H9 (cell line): ENCODE measurements around the gene CHST8. TPM values are rescaled to one million over a fixed set of nuclear protein-coding genes. Genes with fewer than 3 reads are reported as not detected.

Experiments used
- DNase-seq: peaks from one replicate; pipeline ENCODE4 v3.0.0-alpha.2; 2017
- H2AFZ ChIP-seq: one replicate; pipeline ENCODE4 v1.6.1; 2013; ENCODE audit warnings: mild to moderate bottlenecking, low read length, control low read depth, moderate library complexity
- H2AK5ac ChIP-seq: 2 replicates; pipeline ENCODE4 v1.6.1; 2013; ENCODE audit warnings: low read length, control low read depth, mixed read lengths; ENCODE audit not compliant: insufficient read length
- H2BK120ac ChIP-seq: one replicate; pipeline ENCODE4 v1.6.1; 2013; ENCODE audit warnings: low read depth, mild to moderate bottlenecking, low read length, control low read depth, inconsistent platforms; ENCODE audit not compliant: poor library complexity, severe bottlenecking
- H2BK12ac ChIP-seq: 2 replicates; pipeline ENCODE4 v1.6.1; 2013; ENCODE audit warnings: low read length, control low read depth, mixed read lengths, low read depth; ENCODE audit not compliant: insufficient read length
- H2BK15ac ChIP-seq: 2 replicates; pipeline ENCODE4 v1.6.1; 2013; ENCODE audit warnings: low read depth, low read length, control low read depth
- H2BK20ac ChIP-seq: one replicate; pipeline ENCODE4 v1.6.1; 2013; ENCODE audit warnings: low read depth, mild to moderate bottlenecking, low read length, control low read depth, inconsistent platforms; ENCODE audit not compliant: poor library complexity, severe bottlenecking
- H2BK5ac ChIP-seq: 2 replicates; pipeline ENCODE4 v1.6.1; 2013; ENCODE audit warnings: low read length, control low read depth, mixed read lengths; ENCODE audit not compliant: insufficient read length
- H3K14ac ChIP-seq: 2 replicates; pipeline ENCODE4 v1.6.1; 2013; ENCODE audit warnings: low read length, control low read depth; ENCODE audit not compliant: insufficient read depth
- H3K18ac ChIP-seq: 2 replicates; pipeline ENCODE4 v1.6.1; 2013; ENCODE audit warnings: low read depth, mild to moderate bottlenecking, mixed read lengths, low read length, control low read depth; ENCODE audit not compliant: insufficient read length
- H3K23ac ChIP-seq: 2 replicates; pipeline ENCODE4 v1.6.1; 2013; ENCODE audit warnings: low read length, control low read depth, mixed read lengths, low read depth; ENCODE audit not compliant: insufficient read length
- H3K23me2 ChIP-seq: 2 replicates; pipeline ENCODE4 v1.6.1; 2013; ENCODE audit warnings: low read depth, mild to moderate bottlenecking, mixed read lengths, low read length, control low read depth; ENCODE audit not compliant: insufficient read length, poor library complexity, severe bottlenecking
- H3K27ac ChIP-seq: 2 replicates; pipeline ENCODE4 v1.5.1; 2013; ENCODE audit warnings: low read length, control low read depth, mixed read lengths, low read depth; ENCODE audit not compliant: insufficient read length
- H3K27me3 ChIP-seq: 2 replicates; pipeline ENCODE4 v1.6.1; 2013; ENCODE audit warnings: low read length, control low read depth, inconsistent platforms; ENCODE audit not compliant: insufficient read depth
- H3K4ac ChIP-seq: 2 replicates; pipeline ENCODE4 v1.6.1; 2013; ENCODE audit warnings: low read depth, mild to moderate bottlenecking, control low read depth, inconsistent platforms, low read length, moderate library complexity
- H3K4me1 ChIP-seq: 2 replicates; pipeline ENCODE4 v1.6.1; 2013; ENCODE audit warnings: low read length, control low read depth, inconsistent platforms; ENCODE audit not compliant: insufficient read depth
- H3K4me2 ChIP-seq: 2 replicates; pipeline ENCODE4 v1.6.1; 2013; ENCODE audit warnings: low read length, control low read depth, mixed read lengths; ENCODE audit not compliant: insufficient read length, insufficient read depth
- H3K56ac ChIP-seq: 2 replicates; pipeline ENCODE4 v1.6.1; 2013; ENCODE audit warnings: low read depth, mild to moderate bottlenecking, mixed read lengths, low read length, control low read depth; ENCODE audit not compliant: insufficient read length
- H3K79me1 ChIP-seq: 2 replicates; pipeline ENCODE4 v1.6.1; 2013; ENCODE audit warnings: low read depth, mild to moderate bottlenecking, moderate library complexity, low read length, control low read depth, inconsistent platforms; ENCODE audit not compliant: insufficient read depth, poor library complexity, severe bottlenecking
- H3K79me2 ChIP-seq: 2 replicates; pipeline ENCODE4 v1.6.1; 2013; ENCODE audit warnings: low read length, control low read depth, inconsistent platforms; ENCODE audit not compliant: insufficient read depth
- H3K9ac ChIP-seq: 2 replicates; pipeline ENCODE4 v1.6.1; 2013; ENCODE audit warnings: low read length, control low read depth, mixed read lengths; ENCODE audit not compliant: insufficient read length; ENCODE audit errors: extremely low read depth
- H3K9me3 ChIP-seq: one replicate; pipeline ENCODE4 v1.6.1; 2013; ENCODE audit warnings: low read depth, low read length, inconsistent platforms; ENCODE audit not compliant: control insufficient read depth
- H3T11ph ChIP-seq: one replicate; pipeline ENCODE4 v1.6.1; 2013; ENCODE audit warnings: mild to moderate bottlenecking, low read length, control low read depth, inconsistent platforms
- H4K20me1 ChIP-seq: one replicate; pipeline ENCODE4 v1.6.1; 2013; ENCODE audit not compliant: control insufficient read depth, insufficient read length, insufficient read depth
- H4K5ac ChIP-seq: 2 replicates; pipeline ENCODE4 v1.6.1; 2013; ENCODE audit warnings: low read depth, mild to moderate bottlenecking, mixed read lengths, low read length, control low read depth; ENCODE audit not compliant: insufficient read length
- H4K8ac ChIP-seq: replicated peaks from 2 replicates; pipeline ENCODE4 v1.6.1; 2013; ENCODE audit warnings: low read length, control low read depth, mixed read lengths, low read depth; ENCODE audit not compliant: insufficient read length
- H4K91ac ChIP-seq: 2 replicates; pipeline ENCODE4 v1.6.1; 2013; ENCODE audit warnings: low read depth, mild to moderate bottlenecking, moderate library complexity, mixed read lengths, low read length, control low read depth; ENCODE audit not compliant: insufficient read length
- H3K27ac Mint-ChIP-seq, 3 experiments: 2 replicates in 2 of 3; 3 replicates in 1 of 3; pipeline ENCODE4 v1.8.0; 2020 to 2021; ENCODE audit warnings: mixed read lengths in 3 of 3, mild to moderate bottlenecking in 1 of 3, moderate library complexity in 1 of 3
- H3K27me3 Mint-ChIP-seq: 2 replicates; pipeline ENCODE4 v1.8.0; 2021; ENCODE audit warnings: low read depth, mild to moderate bottlenecking, moderate library complexity, mixed read lengths
- H3K36me3 Mint-ChIP-seq, 3 experiments: 2 replicates in 2 of 3; 3 replicates in 1 of 3; pipeline ENCODE4 v1.8.0; 2020 to 2021; ENCODE audit warnings: low read depth in 3 of 3, mixed read lengths in 3 of 3; ENCODE audit not compliant: insufficient read depth in 1 of 3
- H3K4me1 Mint-ChIP-seq, 2 experiments: 2 replicates each; pipeline ENCODE4 v1.8.0; 2020; ENCODE audit warnings: mixed read lengths in 2 of 2
- H3K4me3 Mint-ChIP-seq, 2 experiments: 2 replicates in 1 of 2; 3 replicates in 1 of 2; pipeline ENCODE4 v1.8.0; 2020 to 2021; ENCODE audit warnings: mild to moderate bottlenecking in 2 of 2, mixed read lengths in 2 of 2, moderate library complexity in 1 of 2
- H3K9me3 Mint-ChIP-seq, 2 experiments: 2 replicates in 1 of 2; 3 replicates in 1 of 2; pipeline ENCODE4 v1.8.0; 2020; ENCODE audit warnings: mild to moderate bottlenecking in 2 of 2, mixed read lengths in 2 of 2, moderate library complexity in 1 of 2
- WGBS: extraction: QIAGEN DNeasy Blood & Tissue Kit; methylation state at CpG from one replicate; pipeline ENCODE4 v1.1.7; 2013; ENCODE audit warnings: missing lambda C conversion rate, low lambda C conversion rate, mixed read lengths; ENCODE audit not compliant: insufficient read length; ENCODE audit errors: extremely low coverage; 5-methylcytosine and 5-hydroxymethylcytosine counted together
- total RNA-seq: library from RNA; stranded (reverse); gene quantifications from 2 replicates; pipeline ENCODE4 v1.2.1, GENCODE V29; 2021
- TF ChIP-seq, protein P1 (sequence below): fragments of 200-600 bp; sonication (generic); conservative IDR thresholded peaks from 3 replicates; pipeline ENCODE4 v1.8.0; 2021; ENCODE audit warnings: antibody characterized with exemption, mild to moderate bottlenecking

CHST8 gene
- total RNA-seq, 1 experiment from 2014 or later, result 5.1 TPM

DNA sequence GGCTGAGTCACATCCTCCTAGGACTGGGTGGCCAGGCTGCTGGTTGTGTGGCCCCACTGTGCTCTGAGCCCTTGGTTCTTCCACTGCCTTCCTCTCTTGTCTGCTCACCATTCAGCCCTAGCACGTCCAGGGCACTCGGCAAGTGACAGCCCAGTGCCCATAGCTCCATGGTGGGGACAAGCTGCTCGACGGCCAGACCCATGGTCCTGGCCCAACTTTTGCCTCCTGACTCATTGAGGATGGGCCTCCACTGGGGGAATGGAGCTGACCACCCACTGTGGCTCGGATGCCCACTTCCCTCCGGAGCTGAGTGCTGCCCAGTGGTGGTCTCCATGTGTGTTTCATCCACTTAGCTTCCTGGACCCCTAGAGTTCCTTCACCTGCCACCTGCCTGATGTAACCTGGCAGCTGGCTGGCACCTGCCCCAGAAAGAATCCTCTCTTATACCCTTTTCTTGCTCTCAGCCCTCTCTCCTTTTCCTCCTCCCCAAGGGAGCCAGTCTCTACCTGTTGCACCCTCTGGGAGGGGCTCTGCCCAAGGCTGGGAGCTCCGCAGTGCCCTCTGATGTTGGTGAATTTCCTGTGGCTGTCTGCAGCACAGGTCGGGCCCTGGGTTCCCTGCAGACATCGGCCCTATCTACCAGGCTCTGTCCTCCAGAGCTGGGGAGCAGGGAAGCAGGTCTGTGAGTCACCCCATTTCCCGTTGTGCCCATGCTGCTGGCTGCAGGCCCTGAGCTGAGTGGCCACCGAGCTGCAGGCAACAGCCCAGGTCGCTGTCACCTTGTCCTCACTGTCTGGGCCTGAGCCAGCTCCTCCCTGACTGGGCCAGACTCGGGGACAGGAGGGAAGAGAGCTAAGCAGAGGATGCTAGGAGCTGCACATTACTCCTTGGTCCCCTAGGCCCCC lies 7.4 kb downstream of the CHST8 start:
- H3K4me1 ChIP-seq, result peaks cover 2% of the 10 kb centered on the region; the same call in 1 of the 2 replicates
- no peak overlapping the region for H2AK5ac ChIP-seq
- no peak overlapping the region for H4K8ac ChIP-seq
- peaks cover 30% of the 10 kb centered on the region for H3K27me3 Mint-ChIP-seq
- H3K4me3 Mint-ChIP-seq, result peak overlapping the region in 1 of 2 experiments; percentile 33; a peak in 1 of 5 replicates
- no peak overlapping the region for H3K4ac ChIP-seq
- H3T11ph ChIP-seq, result no peak overlapping the region
- H3K9ac ChIP-seq, result no peak overlapping the region
- H2AFZ ChIP-seq, result no peak overlapping the region
- H3K27me3 ChIP-seq, result peaks cover under 1% of the 10 kb centered on the region; the same call in 1 of the 2 replicates
- no peak overlapping the region; the same call in 1 of the 2 replicates for H3K14ac ChIP-seq
- no peak overlapping the region for H3K27ac ChIP-seq
- H3K79me1 ChIP-seq, result no peaks in the 10 kb centered on the region
- no peak overlapping the region for H3K56ac ChIP-seq
- no peaks in the 10 kb centered on the region; the same call in 1 of the 2 replicates for H3K79me2 ChIP-seq
- no peak overlapping the region for H2BK20ac ChIP-seq
- H3K4me1 Mint-ChIP-seq, result peaks cover 16 to 21% of the 10 kb centered on the region in 2 experiments
- no peak overlapping the region for H2BK120ac ChIP-seq
- no peaks in the 10 kb centered on the region for H3K9me3 ChIP-seq
- no peak overlapping the region for H4K91ac ChIP-seq
- no peaks in the 10 kb centered on the region for H3K9me3 Mint-ChIP-seq
- TF ChIP-seq, protein P1, sequence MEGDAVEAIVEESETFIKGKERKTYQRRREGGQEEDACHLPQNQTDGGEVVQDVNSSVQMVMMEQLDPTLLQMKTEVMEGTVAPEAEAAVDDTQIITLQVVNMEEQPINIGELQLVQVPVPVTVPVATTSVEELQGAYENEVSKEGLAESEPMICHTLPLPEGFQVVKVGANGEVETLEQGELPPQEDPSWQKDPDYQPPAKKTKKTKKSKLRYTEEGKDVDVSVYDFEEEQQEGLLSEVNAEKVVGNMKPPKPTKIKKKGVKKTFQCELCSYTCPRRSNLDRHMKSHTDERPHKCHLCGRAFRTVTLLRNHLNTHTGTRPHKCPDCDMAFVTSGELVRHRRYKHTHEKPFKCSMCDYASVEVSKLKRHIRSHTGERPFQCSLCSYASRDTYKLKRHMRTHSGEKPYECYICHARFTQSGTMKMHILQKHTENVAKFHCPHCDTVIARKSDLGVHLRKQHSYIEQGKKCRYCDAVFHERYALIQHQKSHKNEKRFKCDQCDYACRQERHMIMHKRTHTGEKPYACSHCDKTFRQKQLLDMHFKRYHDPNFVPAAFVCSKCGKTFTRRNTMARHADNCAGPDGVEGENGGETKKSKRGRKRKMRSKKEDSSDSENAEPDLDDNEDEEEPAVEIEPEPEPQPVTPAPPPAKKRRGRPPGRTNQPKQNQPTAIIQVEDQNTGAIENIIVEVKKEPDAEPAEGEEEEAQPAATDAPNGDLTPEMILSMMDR, result peak; percentile 25; the same call in 1 of the 3 replicates
- H2BK15ac ChIP-seq, result no peak overlapping the region
- H3K4me2 ChIP-seq, result no peak overlapping the region
- H4K5ac ChIP-seq, result no peak overlapping the region
- H3K18ac ChIP-seq, result no peak overlapping the region
- no peak overlapping the region for H3K23ac ChIP-seq
- no CpG with 5 or more reads among the region's 13 CpGs for WGBS
- no peak overlapping the region for H2BK5ac ChIP-seq
- no peak overlapping the region for H2BK12ac ChIP-seq
- DNase-seq, result peak; percentile 39
- H3K36me3 Mint-ChIP-seq, result no peaks in the 10 kb centered on the region
- H4K20me1 ChIP-seq, result no peaks in the 10 kb centered on the region
- no peaks in the 10 kb centered on the region for H3K23me2 ChIP-seq
- H3K27ac Mint-ChIP-seq, result no peak overlapping the region
